ENCODE measurements around the gene MRPL23.
"Not testable (repeated sequence)": the region's sequence is repeated elsewhere in the genome, so short reads cannot be mapped to it uniquely, and the experiment has no call there.

Gene MRPL23

DNA sequence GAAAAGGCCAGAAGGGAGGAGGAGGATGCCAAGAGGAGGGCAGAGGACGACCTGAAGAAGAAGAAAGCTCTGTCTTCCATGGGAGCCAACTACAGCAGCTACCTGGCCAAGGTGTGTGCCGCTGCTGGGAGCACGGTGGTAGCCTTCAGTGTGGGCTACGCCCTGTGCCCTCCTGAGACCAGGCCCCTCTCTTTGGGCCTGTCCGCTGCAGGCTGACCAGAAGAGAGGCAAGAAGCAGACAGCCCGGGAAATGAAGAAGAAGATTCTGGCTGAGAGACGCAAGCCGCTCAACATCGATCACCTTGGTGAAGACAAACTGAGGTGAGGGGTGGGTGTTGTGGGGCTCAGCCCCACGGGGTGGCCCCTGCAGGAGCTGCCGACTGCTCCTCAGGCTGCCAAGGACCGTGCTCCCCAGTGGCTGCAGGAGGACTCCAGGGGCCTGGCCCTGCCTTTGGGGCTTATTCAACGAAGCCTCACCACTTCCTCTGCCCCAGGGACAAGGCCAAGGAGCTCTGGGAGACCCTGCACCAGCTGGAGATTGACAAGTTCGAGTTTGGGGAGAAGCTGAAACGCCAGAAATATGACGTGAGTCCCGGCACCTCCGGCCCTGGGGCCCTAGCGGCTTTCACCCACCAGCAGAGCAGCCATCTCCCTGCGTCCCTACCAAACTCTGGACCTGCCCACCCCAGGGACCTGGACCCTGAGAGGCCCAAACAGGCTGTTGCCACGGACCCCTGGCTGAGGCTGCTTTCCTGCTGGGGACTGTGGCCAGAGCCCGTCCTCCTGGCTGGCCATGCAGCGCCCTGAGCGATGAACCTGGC lies 12.6 kb upstream of the MRPL23 start:
- no peak for DNase-seq

GRCh38 chr11:1935156-1936071 lies 11.7 kb upstream of the MRPL23 start:
- DNase-seq: no peak

GRCh38 chr11:1936072-1936780 lies 10.9 kb upstream of the MRPL23 start:
- DNase-seq: no peak

DNA sequence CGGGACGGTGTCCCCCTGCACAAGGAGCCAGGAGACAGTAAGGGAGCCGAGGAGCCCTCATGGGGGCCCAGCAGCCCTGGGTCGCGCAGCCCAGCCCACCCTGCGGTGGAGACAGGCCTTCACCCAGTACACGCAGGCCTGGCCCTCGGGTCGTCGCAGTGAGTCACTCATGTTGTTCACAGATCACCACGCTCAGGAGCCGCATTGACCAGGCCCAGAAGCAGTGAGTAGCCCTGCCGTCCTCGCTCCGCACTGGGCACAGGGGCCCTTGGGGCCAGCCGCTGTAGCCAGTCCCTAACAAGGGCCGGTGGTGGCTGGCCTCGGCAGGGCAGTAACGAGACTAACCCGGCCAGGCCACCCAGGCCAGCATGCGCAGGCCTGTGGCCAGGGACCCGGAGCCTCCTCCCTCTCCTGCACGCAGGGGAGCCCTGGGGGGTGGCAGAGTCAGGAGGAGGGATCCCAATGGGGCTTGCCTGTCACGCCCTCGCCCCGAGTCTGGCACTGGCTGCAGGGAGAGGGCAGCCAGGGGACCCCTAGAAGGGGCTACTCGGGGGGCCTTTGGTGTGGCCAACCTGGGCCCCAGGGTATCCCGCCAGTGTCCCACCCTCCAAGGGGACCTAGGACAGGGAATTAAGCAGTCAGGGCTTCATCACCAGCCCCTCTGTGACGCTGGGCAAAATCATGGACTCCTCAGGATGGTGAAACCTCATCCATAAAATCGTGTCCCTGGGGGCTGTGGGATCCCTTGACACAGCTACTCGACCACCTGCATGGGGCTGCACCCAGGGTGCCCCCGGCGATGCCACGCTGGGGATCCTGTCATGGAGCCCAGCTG lies 10.1 kb upstream of the MRPL23 start:
- DNase-seq: no peak

DNA sequence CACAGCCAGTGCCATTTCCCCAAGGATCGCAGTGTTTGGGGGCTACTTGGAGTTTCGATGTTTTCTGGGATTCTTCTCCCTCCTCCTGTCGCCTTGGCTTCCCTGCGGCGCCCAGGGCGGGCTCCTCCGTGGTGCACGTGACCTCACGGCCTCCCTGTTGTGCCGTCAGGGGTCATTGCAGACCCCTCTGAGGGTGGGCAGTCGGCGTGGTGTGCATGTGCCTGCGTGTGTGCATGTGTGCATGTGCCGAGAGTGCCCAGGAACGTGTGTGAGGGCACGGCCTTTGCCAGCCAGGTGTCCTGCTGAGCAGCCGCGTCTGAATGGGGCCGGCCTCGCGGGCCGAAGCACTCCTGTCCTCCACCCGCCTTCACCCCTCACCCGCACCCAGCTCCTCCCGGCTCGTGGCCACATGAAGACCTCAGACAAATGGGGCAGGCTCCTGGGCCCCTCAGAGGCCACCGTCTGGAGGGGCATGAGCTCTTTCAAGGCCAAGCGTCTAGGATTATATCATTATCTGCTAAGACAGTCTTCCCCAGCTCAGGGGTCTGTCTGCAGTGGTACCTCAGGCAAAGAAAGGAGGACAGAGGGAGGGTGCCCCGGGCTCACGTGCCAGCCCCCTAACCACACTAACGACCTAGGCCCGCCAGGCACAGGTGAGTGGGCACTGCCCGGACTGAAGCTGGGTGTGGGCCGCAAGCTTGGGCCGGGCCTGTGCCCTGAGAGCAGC lies 9.4 kb upstream of the MRPL23 start:
- no peak for DNase-seq

DNA sequence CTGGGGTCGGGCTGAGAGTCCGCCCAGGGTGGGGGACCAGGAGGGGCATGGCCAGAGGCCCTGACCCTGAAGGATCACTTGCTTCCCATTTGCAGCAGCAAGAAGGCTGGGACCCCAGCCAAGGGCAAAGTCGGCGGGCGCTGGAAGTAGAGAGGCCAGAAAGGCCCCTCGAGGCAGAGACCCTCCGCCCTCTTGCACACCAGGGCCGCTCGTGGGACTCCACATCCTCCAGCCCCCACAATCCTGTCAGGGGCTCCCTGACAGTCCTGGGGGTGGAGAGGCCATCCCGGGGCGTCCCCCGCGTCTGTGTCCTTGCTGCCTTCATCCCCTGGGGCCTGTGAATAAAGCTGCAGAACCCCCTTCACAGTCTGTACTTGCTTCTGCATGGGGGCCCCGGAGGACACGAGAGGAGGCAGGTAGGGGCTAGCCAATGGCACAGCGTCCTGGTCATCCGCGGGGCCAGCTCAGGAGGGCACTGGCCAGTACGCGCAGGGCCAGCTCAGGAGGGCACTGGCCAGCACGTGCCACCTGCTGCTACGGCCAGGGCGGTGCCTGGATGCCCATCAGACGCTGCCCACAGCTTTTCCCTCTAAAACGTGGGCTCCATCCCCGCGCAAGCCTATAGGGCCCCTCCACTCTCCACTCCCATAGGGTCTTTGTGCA lies 8.7 kb upstream of the MRPL23 start:
- DNase-seq: no peak

- no peak for DNase-seq
Observed at GRCh38 chr11:1939006-1939625, 8.0 kb upstream of the MRPL23 start.

- DNase-seq: not testable (repeated sequence)
Observed at GRCh38 chr11:1939788-1940187, 7.3 kb upstream of the MRPL23 start.

- no peak for DNase-seq
Observed at GRCh38 chr11:1942558-1943260, 4.4 kb upstream of the MRPL23 start.

GRCh38 chr11:1943576-1943975 lies 3.6 kb upstream of the MRPL23 start:
- no peak for DNase-seq

DNA sequence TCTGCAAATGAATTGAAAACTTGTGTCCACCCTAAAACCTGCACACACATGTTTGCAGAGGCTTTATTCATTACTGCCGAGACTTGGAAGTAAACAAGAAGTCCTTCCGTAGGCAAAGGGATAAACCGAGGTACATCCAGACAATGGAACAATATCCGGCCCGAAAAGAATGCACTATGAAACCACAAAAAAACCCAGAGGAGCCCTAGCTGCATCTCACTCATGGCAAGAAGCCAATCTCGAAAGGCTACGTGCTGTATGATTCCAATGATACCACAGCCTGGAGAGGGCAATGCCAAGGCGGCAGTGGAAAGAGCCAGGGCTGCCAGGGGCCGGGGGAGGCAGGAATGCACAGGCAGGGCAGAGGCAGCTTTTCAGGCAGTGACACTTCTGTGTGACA lies 3.2 kb upstream of the MRPL23 start:
- DNase-seq: no peak

DNA sequence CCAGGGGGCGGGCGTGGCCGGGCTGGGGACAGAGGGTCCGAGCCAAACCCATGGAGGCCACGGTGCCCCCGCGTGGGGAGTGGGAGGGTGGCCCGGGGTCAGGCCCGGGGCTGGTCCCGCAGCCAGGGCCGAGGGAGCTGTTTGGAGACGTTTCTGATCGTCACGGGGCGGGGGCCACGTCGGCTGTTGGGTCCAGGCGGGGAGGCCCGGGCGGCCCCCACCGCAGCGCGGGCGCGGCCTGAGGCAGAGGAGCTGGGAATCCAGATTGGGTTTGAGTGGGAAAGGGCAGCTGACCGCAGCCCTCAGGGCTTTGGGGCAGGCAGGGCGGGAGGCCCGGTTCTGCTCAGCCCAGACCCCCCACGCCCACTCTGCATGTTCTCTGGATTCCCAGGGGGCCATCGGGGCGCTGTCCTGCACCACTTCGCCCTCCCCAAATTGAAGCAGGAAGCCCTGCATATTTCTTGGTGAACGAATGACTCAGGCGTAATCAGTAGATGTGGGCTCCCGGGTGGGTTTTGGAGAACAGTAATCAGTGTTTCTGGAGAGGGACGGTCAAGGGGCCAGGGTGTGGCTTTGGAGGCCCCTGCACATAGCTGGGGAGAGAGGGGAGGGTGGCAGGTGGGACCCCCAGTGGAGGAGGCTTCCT lies 583 bp downstream of the MRPL23 start:
- DNase-seq: no peak

GRCh38 chr11:1948389-1948788 lies 1.3 kb downstream of the MRPL23 start:
- DNase-seq: no peak

GRCh38 chr11:1949302-1949701 lies 2.2 kb downstream of the MRPL23 start:
- no peak for DNase-seq

- DNase-seq: no peak
Observed at GRCh38 chr11:1949922-1950321, 2.8 kb downstream of the MRPL23 start.

DNA sequence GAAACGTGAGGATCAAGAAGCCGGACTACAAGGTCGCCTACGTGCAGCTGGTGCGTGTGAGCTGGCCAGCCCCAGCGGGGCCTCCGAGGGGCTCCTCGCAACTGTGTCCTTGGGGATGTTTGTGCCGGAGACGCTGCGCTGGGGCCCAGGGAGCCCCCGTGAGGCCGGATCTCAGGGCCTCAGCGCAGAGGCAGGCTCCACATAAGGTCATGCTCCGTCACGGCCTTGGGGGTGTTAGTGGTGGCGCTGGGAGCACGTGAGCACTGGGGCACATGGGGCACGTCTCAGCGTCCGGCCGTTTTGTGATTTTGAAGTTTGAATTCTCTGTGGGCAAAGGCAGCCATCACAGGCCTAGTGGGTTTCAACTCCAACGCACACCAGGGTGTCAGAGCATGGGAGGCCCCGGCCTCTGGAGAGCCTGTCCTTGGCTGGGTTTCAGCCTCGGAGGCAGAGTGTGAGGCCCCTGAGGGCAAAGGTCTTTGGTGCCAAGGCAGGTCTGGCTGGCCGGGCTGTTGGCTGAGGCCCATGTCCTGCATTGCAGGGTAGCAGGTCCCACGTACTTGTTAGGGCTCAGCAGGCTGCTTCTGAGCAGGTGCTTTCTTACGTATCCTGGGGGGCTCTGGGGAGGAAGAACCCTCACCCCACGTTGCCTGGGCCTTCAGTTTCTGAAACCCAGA lies 5.8 kb downstream of the MRPL23 start:
- no peak for DNase-seq

GRCh38 chr11:1953489-1954266 lies 6.5 kb downstream of the MRPL23 start:
- DNase-seq: no peak

DNA sequence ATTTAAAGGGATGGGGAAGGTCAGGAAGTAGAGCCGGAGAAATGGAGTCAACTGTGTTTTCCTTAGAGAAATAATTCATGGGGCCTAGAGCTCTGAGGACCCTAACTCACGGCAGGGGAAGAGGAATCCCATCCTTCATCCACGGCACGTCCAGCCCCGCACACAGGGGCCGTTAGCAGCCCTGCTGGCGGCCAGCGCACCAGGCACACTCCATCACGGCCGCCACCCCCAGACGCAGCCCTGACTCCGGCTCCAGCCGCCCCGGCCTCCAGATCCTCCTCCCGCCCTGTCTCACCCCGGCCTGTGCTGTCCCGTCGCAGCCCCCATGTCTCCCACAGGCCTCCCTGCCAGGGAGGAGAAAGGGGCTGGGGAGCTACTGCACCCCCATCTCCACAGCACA lies 11.2 kb downstream of the MRPL23 start:
- no peak for DNase-seq

All from NCI-H146 (cell line).